GM19324 (cell line): Measurements from ENCODE around the gene IMP3.

Source experiments
- ATAC-seq: cut with Tn5 transposase; IDR thresholded peaks from one replicate; pipeline ENCODE4 v1.9.1; 2021; ENCODE audit warnings: mild to moderate bottlenecking, moderate library complexity; ENCODE audit not compliant: unreplicated experiment, low FRiP score

Gene IMP3

DNA sequence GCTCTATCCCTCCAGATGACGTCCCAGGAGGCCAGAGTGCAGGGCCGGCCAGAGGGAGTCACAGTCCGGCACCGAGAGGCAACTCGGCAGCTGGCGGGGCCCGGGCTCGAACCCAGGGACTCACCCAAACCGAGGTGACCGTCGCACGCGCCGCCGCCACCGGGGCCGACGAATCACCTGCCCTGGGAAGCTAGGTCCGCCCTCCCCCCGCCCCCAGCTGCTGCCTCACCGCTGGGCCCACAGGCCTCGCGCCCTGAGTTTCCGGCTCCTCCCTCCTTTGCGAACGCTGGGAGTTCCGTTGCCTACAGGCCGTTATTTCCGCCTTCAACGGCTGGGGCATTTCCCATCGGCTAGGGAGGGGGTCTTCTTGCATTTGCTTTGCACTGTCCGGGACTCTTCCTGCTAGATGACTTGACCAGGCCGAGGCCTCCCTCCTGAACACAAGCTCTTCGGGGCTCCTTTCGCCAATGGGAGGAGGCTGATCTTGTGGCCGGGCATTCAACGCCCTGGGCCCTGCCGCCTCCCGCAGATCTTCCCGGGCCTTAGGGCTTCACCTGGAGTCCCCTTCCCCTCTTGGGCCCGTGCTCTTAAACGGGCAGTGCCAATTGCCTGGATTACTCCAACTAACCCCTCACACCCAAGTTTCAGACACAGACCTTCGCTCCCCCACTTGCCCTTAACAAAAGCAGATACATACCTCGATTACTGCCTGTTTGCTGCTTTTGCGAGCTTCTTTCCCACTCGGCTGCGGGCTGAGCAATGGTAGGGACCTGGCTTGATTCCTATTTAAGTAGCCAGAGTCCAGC lies 14.3 kb downstream of the IMP3 start, which contains the start of gene SNUPN:
TSS of gene SNUPN (minus strand) at position 184 of the 806 bp plus-strand sequence. CDS start 4,674 bp downstream, outside the sequence.
- ATAC-seq = peak; percentile 83

DNA sequence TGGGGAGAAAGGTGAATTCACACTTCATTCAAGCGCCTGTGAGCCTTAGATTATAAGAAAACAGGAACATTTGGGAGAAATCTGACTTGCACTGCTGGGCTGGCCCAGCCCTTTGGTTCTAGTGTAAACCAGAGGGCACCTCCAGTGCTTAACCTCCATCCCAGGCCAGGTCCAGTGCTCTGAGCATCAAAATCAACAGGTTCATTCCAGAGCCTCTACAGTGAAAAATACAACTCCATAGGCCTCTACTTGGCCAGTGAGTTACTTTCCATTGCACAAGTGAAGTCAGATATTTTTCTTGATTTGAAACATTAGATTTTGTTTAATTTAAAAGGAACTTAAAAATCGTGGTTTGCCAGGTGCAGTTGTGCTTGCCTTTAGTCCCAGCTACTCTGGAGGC lies 17.5 kb downstream of the IMP3 start:
- no peak for ATAC-seq

DNA sequence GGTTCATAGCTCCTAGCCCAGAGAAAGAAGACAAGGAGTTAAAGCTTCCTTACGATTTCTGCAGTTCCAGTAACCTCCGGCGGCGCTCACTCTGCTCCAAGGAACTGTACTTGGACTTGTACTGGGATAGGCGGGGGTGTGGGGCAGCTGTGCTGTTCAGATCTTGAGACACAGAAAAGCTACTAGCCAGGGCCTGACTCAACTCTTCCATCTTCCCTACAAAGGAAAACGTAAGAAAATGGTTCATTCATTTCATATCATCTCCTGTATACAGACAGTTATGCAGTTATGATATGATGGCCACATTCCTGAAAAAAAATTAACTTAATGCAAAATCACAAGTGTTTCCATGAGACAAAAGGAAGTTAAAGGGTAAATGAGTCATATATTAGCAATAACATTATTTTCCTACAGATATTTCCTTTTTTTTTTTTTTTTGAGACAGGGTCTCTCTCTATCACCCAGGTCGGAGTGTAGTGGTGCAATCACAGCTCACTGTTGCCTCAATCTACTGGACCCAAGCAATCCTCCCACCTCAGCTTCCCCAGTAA lies 19.1 kb downstream of the IMP3 start:
- ATAC-seq = no peak

DNA sequence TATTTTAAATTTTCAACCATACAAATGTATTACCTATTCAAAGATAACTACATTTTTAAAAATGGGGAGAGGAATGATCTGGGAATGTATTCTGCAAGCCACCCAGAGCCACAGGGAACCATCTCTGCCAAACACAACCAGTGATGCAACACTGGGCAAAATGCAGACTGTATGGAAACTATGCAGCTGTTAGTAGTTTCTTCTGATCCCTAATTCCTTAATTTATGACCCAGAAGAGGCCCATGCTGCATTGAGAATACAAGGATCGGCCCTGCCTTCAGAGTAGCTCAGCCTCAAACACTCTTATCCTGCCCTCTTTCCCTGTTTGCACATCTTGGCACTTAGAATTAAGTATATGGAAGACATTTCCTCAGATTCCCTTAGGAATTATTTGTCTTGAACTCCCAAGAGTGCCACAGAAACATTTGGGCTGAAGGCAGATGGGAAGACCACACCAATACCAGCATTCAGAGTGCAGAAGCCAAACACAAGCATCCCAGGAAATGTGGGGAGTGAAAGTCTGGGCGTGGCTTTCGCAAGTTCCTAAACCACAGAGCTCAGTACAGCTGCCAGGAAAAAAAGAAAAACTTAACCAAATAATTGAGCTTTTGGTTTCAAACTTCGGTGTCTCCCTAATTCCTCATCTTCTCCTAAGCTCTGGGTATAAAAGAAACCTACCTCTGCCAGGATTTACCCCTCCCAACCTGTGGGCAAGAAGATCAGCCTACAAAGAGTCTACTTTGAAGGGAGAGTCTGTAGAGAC lies 19.8 kb downstream of the IMP3 start:
- no peak for ATAC-seq

DNA sequence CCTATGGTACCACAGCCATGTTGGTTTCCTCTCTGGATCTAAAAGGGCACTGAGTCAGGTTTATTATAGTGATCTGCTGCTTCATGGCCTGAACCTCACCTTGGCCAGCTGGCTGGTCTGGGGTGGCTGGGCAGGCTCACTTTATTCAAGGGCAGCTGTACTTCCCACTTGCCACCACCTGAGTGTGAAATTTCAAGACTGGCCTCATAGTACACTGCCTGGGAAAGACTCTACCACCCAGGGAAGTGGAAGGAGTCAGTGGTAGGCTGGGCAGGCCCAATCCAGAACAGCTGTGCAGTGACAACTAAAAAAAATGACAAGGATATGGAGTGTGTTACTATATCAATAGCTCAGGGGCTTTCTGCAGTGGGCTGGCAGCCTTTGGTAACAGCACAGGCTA lies 23.3 kb downstream of the IMP3 start:
- no peak for ATAC-seq

DNA sequence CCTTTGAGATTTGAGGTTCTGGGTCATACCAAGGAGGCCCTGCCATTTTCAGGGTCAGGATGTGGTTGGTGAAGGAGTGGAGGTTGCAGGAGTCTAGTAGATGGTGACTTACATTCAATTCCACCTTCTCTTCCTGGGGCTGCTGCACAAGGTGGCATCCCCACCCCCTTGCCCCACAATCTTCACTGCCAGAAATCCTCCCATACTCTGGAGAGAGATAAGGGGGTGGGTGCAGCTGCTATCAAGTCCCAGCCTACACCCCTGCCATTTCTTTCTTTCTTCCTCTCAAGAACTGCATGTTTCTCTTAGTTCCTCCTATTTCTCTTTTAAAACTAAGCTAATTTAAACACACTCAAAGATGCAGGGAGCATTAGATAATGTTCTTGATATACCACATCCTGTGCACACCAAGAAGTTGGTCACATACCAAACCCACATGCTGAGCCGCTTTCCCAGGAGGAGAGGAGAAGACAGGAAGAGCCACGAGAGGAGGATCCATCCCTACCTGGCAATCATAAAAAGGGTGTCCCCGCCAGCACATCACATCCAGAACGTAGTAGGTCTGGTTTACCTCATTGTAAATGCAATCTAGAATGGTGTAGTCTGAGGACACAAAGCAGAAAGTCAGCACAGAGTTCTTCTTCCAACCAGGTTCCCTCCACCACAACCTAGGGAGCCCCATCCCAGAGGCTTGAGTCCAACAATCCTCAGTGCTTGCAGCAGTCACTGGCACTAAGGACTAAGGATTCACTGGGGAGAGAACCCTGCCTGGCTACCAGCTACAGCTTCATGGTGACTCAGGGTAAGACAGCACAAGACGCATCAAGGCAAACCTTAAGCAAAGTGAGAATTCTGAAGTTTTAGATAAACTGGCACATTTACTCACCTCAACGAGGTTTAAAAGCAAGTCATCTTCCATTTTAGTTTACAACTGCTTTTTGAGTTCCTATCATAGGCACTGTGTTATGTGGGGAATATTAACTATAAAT lies 33.0 kb downstream of the IMP3 start:
- no peak for ATAC-seq

DNA sequence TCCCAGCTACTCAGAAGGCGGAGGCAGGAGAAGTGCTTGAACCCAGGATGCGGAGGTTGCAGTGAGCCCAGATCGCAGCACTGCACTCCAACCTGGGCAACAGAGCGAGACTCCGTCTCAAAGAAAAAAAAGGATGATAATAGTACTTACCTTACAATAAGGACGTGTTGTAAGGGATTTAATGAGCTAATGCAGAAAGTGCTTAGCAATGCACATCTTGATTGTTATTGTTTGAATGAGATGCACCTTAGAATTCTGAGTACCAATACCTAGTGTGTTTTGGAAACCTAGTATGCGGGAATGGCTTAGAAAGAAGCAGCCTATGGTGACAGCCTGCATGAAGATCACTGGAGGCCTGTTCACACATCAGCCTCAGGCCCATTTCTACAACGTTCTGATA lies 34.0 kb downstream of the IMP3 start:
- ATAC-seq = no peak

DNA sequence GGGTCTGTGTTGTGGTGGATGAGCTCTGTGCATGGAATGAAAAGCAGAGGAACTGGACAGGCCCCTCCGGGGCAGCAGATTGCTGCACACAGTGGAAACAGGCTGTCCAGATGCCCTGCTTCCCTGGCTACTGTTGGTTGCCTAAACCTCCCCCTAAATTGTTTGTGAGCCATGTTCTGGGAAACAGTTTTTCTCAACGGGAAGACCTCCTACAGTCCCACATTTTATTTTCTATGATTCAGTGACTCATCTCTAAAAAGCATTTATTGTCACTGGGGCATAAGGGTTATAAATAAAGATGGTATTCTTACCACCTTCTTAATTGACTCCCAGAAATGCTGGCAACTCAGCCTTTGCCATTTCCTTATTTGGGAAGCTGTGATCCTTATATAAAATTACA lies 40.6 kb downstream of the IMP3 start:
- ATAC-seq = no peak

DNA sequence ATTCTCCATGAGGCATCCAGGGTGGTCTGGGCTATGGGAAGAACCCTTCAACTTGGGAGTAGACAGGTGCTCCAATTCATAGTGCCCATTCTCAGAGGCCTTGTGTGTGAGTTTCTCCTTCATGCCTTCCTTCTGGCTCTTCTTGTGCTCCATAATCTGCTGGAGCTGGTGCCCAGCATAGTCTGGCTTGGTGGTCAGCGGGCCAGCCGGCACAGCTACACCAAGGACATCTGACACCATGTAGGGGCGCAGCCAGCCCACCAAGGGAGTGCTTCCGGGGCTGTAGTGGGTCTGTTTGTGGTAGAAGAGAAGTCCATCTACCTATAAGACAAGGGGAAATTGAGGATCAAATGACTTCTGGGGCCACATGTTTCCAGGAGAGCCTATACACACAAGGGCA lies 41.7 kb downstream of the IMP3 start:
- ATAC-seq = no peak

DNA sequence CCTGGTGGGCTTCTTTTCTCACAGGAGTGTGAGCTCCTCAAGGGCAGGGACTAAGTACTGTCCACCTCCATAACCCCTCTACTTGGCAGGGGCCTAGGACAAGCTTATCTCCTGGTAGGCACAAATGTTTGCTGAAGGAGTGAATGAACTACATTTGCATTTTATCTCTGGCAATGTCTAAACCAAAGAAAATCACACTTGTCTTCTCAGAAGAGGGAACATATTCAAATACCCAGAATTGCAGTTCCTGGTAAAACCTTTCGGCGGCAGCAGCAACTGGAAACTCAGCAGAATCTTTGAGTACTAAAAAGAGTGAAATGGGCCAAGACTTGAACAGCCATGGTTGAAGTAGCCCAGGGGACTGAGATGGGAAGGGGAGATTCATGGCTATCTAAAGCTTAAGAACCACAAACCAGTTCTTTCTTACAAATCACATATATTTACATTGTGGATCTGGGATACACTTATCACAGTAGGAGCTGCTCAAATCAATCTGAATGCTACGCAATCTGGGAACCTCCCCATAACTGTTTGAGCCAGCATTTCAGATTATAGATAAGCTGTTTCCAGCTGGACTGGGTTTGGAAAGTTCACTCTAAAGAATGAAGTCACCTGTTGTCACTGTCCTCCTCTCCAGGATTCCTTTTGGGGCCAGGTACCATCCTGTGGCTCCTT lies 42.2 kb downstream of the IMP3 start:
- ATAC-seq = no peak

DNA sequence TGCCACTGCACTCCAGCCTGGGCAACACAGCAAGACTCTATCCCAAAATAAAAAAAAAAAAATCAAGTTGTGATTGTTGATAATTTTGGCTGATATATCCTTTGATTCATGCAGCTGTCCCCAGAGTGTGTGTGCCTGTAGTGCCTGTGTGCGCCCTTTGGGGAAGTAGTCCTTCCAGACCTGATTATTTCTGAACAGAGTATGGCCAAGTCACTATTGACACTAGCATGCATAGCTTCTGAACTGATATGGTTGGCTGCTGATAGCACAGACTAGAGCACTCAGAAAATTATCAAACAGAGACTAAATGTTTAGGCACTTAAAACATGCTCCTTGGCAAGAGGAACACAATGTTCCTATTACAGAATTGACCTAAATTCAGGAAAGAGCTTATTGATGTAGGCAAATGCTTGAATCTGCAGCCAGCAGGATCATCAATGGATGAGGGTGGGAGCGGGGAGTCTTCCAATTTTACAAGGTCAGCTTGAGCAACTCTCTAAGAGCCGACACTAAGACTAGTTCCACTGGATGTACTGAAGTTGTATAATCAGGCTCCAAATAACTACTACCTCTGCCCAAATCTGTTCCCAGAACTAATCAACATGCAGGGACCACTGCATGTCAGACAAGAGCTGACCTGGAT lies 43.2 kb downstream of the IMP3 start:
- no peak for ATAC-seq

DNA sequence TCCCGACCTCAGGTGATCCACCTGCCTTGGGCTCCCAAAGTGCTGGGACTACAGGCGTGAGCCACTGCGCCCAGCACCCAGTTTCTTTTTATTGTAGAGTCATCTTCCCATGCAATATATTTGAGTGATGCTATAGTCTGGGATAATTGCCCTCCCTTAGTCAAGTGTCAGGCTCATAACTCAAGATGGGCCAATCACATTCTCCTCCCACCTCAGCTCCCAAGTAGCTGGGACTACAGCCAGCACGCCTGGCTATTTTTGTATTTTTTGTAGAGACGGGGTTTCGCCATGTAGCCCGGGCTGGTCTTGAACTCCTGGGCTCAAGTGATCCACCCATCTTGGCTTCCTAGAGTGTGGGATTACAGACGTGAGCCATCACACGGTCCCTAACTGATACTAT lies 45.7 kb downstream of the IMP3 start:
- no peak for ATAC-seq

DNA sequence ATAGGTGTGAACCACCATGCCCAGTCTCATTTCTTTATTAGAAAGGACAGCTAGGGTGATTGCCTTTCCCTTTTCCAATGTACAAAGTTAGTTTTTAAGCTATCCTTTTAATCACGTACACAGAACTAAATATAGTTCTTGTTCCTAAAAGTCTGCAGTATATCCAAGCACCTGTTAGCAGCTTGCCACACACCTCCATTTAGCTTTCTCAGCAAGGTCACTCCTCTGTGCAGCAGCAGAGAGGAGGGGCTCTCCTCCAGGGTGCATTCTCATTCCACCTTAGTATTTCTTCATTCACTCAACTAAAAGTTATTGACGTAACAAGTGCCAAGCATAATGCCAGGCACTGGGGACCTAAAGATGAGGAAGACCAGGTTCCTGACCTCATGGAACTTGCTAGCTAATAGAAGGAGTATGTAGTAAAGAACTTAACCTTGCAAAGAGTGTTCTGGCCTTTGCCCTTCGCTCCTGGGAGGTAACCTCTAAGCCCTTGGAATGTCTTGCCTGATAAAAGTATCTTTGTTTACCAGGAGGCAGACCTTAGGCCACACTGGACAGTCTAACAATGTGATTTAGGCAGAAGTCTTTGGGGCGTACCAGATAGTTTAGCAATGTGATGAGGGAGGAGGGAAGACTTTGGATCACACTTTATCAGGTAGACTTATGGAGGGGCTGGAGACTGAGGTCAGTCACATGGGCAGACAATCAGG lies 48.2 kb downstream of the IMP3 start:
- no peak for ATAC-seq

DNA sequence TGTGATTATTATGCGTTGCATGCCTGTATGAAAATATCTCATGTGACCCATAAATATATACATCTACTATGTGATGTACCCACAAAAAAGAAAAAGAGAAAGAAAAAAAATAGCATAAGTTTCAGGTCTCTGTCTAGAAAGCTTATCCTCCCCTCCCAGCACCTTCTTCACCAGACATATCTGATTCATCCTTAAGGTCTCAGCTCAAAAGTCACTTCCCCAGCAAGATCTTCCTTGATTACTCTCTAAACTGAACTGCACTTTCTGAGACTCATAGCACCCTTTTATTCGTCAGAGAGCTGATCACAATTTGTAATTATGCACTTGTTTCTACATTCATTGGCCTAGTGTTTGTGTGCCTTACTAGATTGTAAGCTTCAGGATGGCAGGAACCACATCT lies 49.8 kb downstream of the IMP3 start:
- no peak for ATAC-seq
